Caco-2 (cell line): ENCODE measurements around the gene PCBP4. TPM values are rescaled to one million over a fixed set of nuclear protein-coding genes. Genes with fewer than 3 reads are reported as not detected.
A peak's percentile ranks its signal among the peaks of the same experiment; 100 is the strongest.

Experiments used
- BruUV-seq: library from RNA; stranded (reverse); fragments of 400-500 nt; replicated peaks from 2 replicates; lab custom pipeline; 2021; lab: Mats Ljungman, UMichigan
- CTCF ChIA-PET: fragments of 300-600 bp; sonication (Branson Sonifier 250); formaldehyde crosslinking; loops from one replicate; lab custom pipeline; 2022; ENCODE audit warnings: antibody characterized with exemption; lab: Charles Lee
- POLR2A ChIA-PET: fragments of 300-600 bp; sonication (Branson Sonifier 250); formaldehyde crosslinking; loops from one replicate; lab custom pipeline; 2022; ENCODE audit warnings: antibody characterized with exemption; lab: Charles Lee
- DNase-seq, 2 experiments: peaks; one replicate each; pipeline versions ENCODE4 v3.0.0 to v3.0.0-alpha.2; 2020 to 2022
- H3K27me3 ChIP-seq: replicated peaks from 2 replicates; pipeline ENCODE4 v1.6.0; 2011; ENCODE audit warnings: low read length; ENCODE audit not compliant: control insufficient read depth, insufficient read depth
- H3K36me3 ChIP-seq: 2 replicates; pipeline ENCODE4 v1.5.1; 2011; ENCODE audit warnings: low read length; ENCODE audit not compliant: control insufficient read depth, insufficient read depth
- H3K4me1 ChIP-seq: fragments of 250-450 bp; sonication (Bioruptor Pico); 2 replicates; pipeline ENCODE4 v1.5.1; 2020; ENCODE audit warnings: mild to moderate bottlenecking
- H3K4me3 ChIP-seq: 2 replicates; pipeline ENCODE4 v1.5.1; 2011; ENCODE audit warnings: low read depth, mild to moderate bottlenecking, control low read depth, low read length
- H3K9me3 ChIP-seq: fragments of 250-450 bp; sonication (Bioruptor Pico); 2 replicates; pipeline ENCODE4 v1.5.1; 2020; ENCODE audit warnings: mild to moderate bottlenecking, moderate library complexity
- H3K27ac Mint-ChIP-seq: one replicate; pipeline ENCODE4 v1.8.0; 2022; ENCODE audit warnings: mixed read lengths; ENCODE audit not compliant: unreplicated experiment
- H3K27me3 Mint-ChIP-seq: one replicate; pipeline ENCODE4 v1.8.0; 2022; ENCODE audit warnings: mixed read lengths; ENCODE audit not compliant: insufficient read depth, unreplicated experiment
- H3K36me3 Mint-ChIP-seq: one replicate; pipeline ENCODE4 v1.8.0; 2022; ENCODE audit warnings: mild to moderate bottlenecking, mixed read lengths; ENCODE audit not compliant: insufficient read depth, unreplicated experiment
- H3K4me1 Mint-ChIP-seq: one replicate; pipeline ENCODE4 v1.8.0; 2022; ENCODE audit warnings: low read depth, mixed read lengths; ENCODE audit not compliant: unreplicated experiment
- H3K4me3 Mint-ChIP-seq: one replicate; pipeline ENCODE4 v1.8.0; 2022; ENCODE audit warnings: mild to moderate bottlenecking, moderate library complexity, mixed read lengths; ENCODE audit not compliant: unreplicated experiment
- H3K9me3 Mint-ChIP-seq: one replicate; pipeline ENCODE4 v1.8.0; 2022; ENCODE audit warnings: mixed read lengths; ENCODE audit not compliant: unreplicated experiment
- CTCF ChIP-seq, 2 experiments: fragments of 200-600 bp in 1 of 2; IDR thresholded peaks; 1 replicate in 1 of 2; 2 replicates in 1 of 2; pipeline versions ENCODE4 v1.5.1 to v1.8.0; 2011 to 2022; ENCODE audit warnings: antibody characterized with exemption in 1 of 2, control low read depth in 1 of 2, inconsistent platforms in 1 of 2, low read depth in 1 of 2, low read length in 1 of 2, mild to moderate bottlenecking in 1 of 2, moderate library complexity in 1 of 2; ENCODE audit not compliant: insufficient read depth in 1 of 2, severe bottlenecking in 1 of 2, unreplicated experiment in 1 of 2
- intact Hi-C: fragments of 100-400 bp; cut with micrococcal nuclease; formaldehyde crosslinking; loops from one replicate; pipeline ENCODE4 v1.10.0; 2022; ENCODE audit not compliant: unreplicated experiment
- total RNA-seq: library from RNA; stranded (reverse); gene quantifications from 2 replicates; pipeline ENCODE4 v1.2.3, GENCODE V29; 2022

The PCBP4 gene
- total RNA-seq, 1 experiment from 2014 or later, result 46.5 TPM

GRCh38 chr3:51950899-51951298, 16.4 kb downstream of the PCBP4 start:
- no peaks in the 10 kb centered on the region for H3K9me3 ChIP-seq
- H3K4me3 Mint-ChIP-seq, result no peak overlapping the region
- intact Hi-C loops, result no loop called here
- no peaks in the 10 kb centered on the region for H3K4me1 ChIP-seq
- H3K27ac Mint-ChIP-seq, result no peak overlapping the region
- H3K36me3 ChIP-seq, result no peaks in the 10 kb centered on the region
- no peak for TF ChIP-seq CTCF (IDR thresholded peaks at IDR 0.05; ENCODE audit: insufficient read depth in 1 of 2, low read depth in 1 of 2, low read length in 1 of 2, severe bottlenecking in 1 of 2, unreplicated experiment in 1 of 2)
- no TSS peak for BruUV-seq
- no peaks in the 10 kb centered on the region for H3K27me3 ChIP-seq
- H3K36me3 Mint-ChIP-seq, result no peaks in the 10 kb centered on the region
- ChIA-PET CTCF (interaction anchor here (0.6 kb wide), 1 partner anchor 1591 kb away, joined by 3 read pairs; no protein-coding TSS in a partner anchor), POLR2A (interaction anchor here (0.6 kb wide), 1 partner anchor 1187 kb away, joined by 3 read pairs; no protein-coding TSS in a partner anchor)
- H3K4me3 ChIP-seq, result no peak overlapping the region
- H3K4me1 Mint-ChIP-seq, result no peaks in the 10 kb centered on the region
- peaks cover 2% of the 10 kb centered on the region for H3K27me3 Mint-ChIP-seq
- no peak for DNase-seq
- H3K9me3 Mint-ChIP-seq, result no peaks in the 10 kb centered on the region

- H3K27ac Mint-ChIP-seq, result no peak overlapping the region
- no peak for DNase-seq
- H3K4me1 Mint-ChIP-seq, result no peaks in the 10 kb centered on the region
- Histone ChIP-seq H3K4me1 (no peaks in the 10 kb centered on the region), H3K4me3 (no peak overlapping the region), H3K36me3 (no peaks in the 10 kb centered on the region), H3K9me3 (no peaks in the 10 kb centered on the region), H3K27me3 (no peaks in the 10 kb centered on the region)
- H3K4me3 Mint-ChIP-seq, result no peak overlapping the region
- H3K36me3 Mint-ChIP-seq, result no peaks in the 10 kb centered on the region
- CTCF ChIA-PET, result no interaction called here
- intact Hi-C loops, result no loop called here
- peaks cover 2% of the 10 kb centered on the region for H3K27me3 Mint-ChIP-seq
- H3K9me3 Mint-ChIP-seq, result no peaks in the 10 kb centered on the region
- BruUV-seq, result no TSS peak
- TF ChIP-seq CTCF (IDR thresholded peaks at IDR 0.05; ENCODE audit: insufficient read depth in 1 of 2, low read depth in 1 of 2, low read length in 1 of 2, severe bottlenecking in 1 of 2, unreplicated experiment in 1 of 2), result no peak
- POLR2A ChIA-PET, result no interaction called here
Observed at GRCh38 chr3:51949121-51949520, 18.1 kb downstream of the PCBP4 start.

GRCh38 chr3:51948016-51948580, 19.2 kb downstream of the PCBP4 start:
- no peak for TF ChIP-seq CTCF (IDR thresholded peaks at IDR 0.05; ENCODE audit: insufficient read depth in 1 of 2, low read depth in 1 of 2, low read length in 1 of 2, severe bottlenecking in 1 of 2, unreplicated experiment in 1 of 2)
- no peaks in the 10 kb centered on the region for H3K9me3 ChIP-seq
- no peaks in the 10 kb centered on the region for H3K36me3 Mint-ChIP-seq
- H3K36me3 ChIP-seq, result no peaks in the 10 kb centered on the region
- intact Hi-C loops, result no loop called here
- H3K4me3 Mint-ChIP-seq, result no peak overlapping the region
- POLR2A ChIA-PET, result no interaction called here
- CTCF ChIA-PET, result no interaction called here
- BruUV-seq, result no TSS peak
- H3K27ac Mint-ChIP-seq, result no peak overlapping the region
- H3K4me3 ChIP-seq, result no peak overlapping the region
- H3K27me3 ChIP-seq, result no peaks in the 10 kb centered on the region
- peaks cover 2% of the 10 kb centered on the region for H3K27me3 Mint-ChIP-seq
- DNase-seq, result peak in 1 of 2 experiments; percentile 29
- H3K4me1 Mint-ChIP-seq, result no peaks in the 10 kb centered on the region
- no peaks in the 10 kb centered on the region for H3K9me3 Mint-ChIP-seq
- H3K4me1 ChIP-seq, result no peaks in the 10 kb centered on the region; the same call in 1 of the 2 replicates
